A375 (cell line): ENCODE results near the gene CLEC3A. TPM values are rescaled to one million over a fixed set of nuclear protein-coding genes. Genes with fewer than 3 reads are reported as not detected.

Experiments used
- total RNA-seq: library from RNA; depleted of rRNA; stranded (reverse); fragments of >200 nt; shearing (Covaris generic); gene quantifications from 2 replicates; pipeline ENCODE4 v1.2.3, GENCODE V29; 2014; rRNA removed

CLEC3A gene
- total RNA-seq, result 0.11 and 0.15 TPM in 2 replicates

DNA sequence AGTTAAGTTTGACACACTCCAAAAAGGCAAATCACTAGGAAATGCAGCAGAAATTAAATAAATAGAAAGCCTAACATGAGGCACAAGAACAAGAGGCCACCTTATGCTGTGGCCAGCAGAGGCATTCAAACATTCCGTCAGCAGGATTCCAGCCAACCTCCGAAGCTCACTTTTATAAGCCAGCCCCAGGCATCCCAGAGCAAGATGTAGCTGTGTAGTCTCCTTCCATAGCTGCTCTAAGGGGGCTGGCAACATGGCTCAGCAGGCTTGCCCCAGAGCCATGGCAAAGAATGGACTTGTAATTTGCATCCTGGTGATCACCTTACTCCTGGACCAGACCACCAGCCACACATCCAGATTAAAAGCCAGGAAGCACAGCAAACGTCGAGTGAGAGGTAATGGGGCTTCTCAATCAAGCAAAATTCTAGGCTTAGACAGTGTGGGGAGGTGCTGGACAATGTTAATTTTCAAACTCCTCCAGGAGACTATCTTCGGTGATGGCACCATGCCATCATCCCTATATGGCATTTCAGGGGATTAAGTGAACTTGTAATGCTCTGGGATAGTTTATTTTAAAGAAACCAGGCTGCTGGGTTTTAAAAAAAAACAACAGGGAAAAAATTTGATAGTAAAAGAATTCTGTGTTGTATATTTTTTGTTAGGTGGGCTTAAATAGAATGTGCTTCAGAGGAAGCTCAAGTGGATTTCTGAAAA lies at the start of gene CLEC3A:
TSS of gene CLEC3A (plus strand) at position 202 of the 714 bp plus-strand sequence. CDS start at position 281, 79 bp downstream.

Other genes starting within 250 kb of the CLEC3A start
- gene VAT1L, start 234.0 kb upstream of the CLEC3A start, total RNA-seq, result 2.3 and 3.3 TPM in 2 replicates
- 42.5 and 53.4 TPM in 2 replicates for gene WWOX, start 77.1 kb downstream of the CLEC3A start, total RNA-seq